Brain microvascular endothelial cell (primary cell): ENCODE results near the gene KCNIP3.
A peak's percentile ranks its signal among the peaks of the same experiment; 100 is the strongest.

Experiments
- DNase-seq: peaks from one replicate; pipeline ENCODE4 v3.0.0-alpha.2; 2020
- H3K27ac ChIP-seq: fragments of 250-450 bp; sonication (Bioruptor Pico); 2 replicates; pipeline ENCODE4 v1.5.1; 2020; ENCODE audit warnings: mild to moderate bottlenecking, moderate library complexity
- H3K27me3 ChIP-seq: fragments of 250-450 bp; sonication (Bioruptor Pico); replicated peaks from 2 replicates; pipeline ENCODE4 v1.5.1; 2020; ENCODE audit warnings: mild to moderate bottlenecking
- H3K36me3 ChIP-seq: fragments of 250-450 bp; sonication (Bioruptor Pico); replicated peaks from 2 replicates; pipeline ENCODE4 v1.5.1; 2020; ENCODE audit warnings: mild to moderate bottlenecking
- H3K4me3 ChIP-seq: 2 replicates; pipeline ENCODE4 v1.5.1; 2011; ENCODE audit warnings: low read depth, mild to moderate bottlenecking, control low read depth, low read length, moderate library complexity
- in situ Hi-C: cut with HindIII; loops from 2 replicates; pipeline ENCODE4 v1.10.0; 2017; ENCODE audit warnings: low sequenced_read_pairs, low pct_ligation_motif_present
- TF ChIP-seq, protein P1 (sequence below): IDR thresholded peaks from 2 replicates; pipeline ENCODE4 v1.5.1; 2011; ENCODE audit warnings: low read depth, mild to moderate bottlenecking, moderate library complexity, low read length, control low read depth, inconsistent platforms; ENCODE audit errors: missing control alignments

The KCNIP3 gene

DNA sequence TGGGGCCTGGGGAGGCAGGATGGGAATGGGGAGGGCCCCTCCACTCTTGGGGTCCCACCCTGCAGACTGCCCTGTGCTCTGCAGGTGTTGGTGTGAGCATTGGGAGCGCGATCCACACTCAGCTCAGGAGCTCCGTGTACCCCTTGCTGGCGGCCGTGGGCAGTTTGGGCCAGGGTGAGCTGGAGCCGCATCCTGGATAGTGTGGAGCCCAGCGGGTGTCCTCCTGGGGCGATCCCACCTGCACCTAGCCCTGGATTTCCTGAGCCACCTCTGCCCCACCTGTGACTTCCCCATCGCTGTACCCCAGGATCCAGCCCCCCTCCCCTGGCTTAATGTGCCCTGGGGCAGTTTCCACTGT, 20.3 kb upstream of the KCNIP3 start:
- in situ Hi-C loops, result no loop called here
- TF ChIP-seq, protein P1, sequence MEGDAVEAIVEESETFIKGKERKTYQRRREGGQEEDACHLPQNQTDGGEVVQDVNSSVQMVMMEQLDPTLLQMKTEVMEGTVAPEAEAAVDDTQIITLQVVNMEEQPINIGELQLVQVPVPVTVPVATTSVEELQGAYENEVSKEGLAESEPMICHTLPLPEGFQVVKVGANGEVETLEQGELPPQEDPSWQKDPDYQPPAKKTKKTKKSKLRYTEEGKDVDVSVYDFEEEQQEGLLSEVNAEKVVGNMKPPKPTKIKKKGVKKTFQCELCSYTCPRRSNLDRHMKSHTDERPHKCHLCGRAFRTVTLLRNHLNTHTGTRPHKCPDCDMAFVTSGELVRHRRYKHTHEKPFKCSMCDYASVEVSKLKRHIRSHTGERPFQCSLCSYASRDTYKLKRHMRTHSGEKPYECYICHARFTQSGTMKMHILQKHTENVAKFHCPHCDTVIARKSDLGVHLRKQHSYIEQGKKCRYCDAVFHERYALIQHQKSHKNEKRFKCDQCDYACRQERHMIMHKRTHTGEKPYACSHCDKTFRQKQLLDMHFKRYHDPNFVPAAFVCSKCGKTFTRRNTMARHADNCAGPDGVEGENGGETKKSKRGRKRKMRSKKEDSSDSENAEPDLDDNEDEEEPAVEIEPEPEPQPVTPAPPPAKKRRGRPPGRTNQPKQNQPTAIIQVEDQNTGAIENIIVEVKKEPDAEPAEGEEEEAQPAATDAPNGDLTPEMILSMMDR, result no peak
- Histone ChIP-seq H3K27me3 (no peaks in the 10 kb centered on the region), H3K27ac (no peak overlapping the region), H3K36me3 (no peaks in the 10 kb centered on the region), H3K4me3 (no peak overlapping the region)
- no peak for DNase-seq

DNA sequence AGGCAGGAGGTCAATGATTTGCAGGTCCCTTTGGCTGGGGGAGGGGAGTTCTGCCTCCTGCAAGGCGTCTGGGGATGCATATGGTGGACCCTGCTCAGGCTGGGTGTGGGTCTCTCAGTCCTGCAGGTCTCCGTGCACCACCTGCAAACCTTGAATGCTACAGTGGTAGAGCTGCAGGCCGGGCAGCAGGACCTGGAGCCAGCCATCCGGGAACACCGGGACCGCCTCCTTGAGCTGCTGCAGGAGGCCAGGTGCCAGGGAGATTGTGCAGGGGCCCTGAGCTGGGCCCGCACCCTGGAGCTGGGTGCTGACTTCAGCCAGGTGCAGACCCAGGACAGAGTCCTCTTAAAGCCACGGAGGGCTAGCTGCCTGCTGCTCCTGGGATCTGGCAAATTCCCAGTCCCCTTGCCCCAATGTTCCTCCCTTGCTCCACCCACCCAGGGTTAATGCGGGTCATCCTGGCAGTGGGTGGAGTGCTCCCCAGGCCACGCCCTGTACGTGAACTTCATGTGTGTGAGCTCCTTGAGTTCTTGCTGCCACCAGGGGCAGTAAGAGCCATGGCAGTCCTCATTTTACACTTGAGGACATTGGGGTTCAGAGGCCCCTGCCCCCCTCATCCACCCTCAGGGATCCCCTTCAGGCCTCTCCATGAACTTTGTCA, 19.8 kb upstream of the KCNIP3 start:
- no peak overlapping the region for H3K4me3 ChIP-seq
- H3K36me3 ChIP-seq, result no peaks in the 10 kb centered on the region
- in situ Hi-C loops, result no loop called here
- H3K27me3 ChIP-seq, result no peaks in the 10 kb centered on the region
- H3K27ac ChIP-seq, result no peak overlapping the region
- TF ChIP-seq, protein P1, result peak; percentile 5
- no peak for DNase-seq

DNA sequence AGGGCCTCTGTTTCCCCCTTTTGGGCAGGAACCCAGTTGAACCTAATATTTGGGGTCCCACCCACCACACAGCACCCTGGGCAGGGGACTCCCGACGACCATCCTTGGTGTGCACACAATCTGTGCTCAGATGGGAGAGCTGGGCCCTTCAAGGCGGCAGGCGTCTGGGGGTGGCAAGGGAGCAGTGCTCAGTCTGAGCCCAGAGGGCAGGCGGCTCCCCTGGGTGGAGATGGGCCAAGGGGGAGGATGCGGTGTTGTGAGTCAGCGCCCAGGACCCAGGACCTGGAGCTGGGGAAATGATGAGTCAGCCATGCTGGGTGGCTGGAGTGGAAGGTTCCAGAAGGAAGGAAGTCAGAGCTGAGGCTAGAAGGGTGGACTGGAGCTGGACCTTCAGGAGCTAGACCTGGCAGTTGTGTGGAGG, 19.1 kb upstream of the KCNIP3 start:
- peak; percentile 50 for DNase-seq
- in situ Hi-C loops, result no loop called here
- no peaks in the 10 kb centered on the region for H3K36me3 ChIP-seq
- H3K27me3 ChIP-seq, result no peaks in the 10 kb centered on the region
- no peak overlapping the region for H3K27ac ChIP-seq
- no peak overlapping the region for H3K4me3 ChIP-seq
- TF ChIP-seq, protein P1, result no peak

DNA sequence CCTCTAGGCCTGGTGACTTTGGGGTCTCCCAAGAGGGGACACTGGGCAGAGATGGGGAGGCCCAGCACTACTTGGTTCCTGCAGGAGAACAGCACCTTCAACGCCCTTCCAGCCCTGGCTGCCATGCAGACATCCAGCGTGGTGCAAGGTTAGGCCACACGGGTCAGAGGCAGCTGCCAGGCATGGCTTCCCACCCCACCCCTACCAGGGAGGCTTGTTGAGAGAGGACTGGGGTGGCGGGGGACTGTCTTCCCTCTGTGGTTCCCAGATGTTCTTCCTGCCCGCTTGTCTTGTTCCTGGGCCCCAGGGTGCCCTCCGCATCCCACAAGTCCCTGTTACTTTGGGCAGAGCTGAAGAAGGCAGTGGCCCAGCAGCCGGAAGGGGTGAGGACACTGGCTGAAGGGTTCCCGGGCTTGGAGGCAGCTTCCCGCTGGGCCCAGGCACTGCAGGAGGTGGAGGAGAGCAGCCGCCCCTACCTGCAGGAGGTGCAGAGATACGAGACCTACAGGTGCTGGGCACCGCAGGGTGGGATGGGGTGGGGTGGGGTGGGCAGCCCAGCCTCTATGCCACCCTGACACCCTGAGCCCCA, 18.4 kb upstream of the KCNIP3 start:
- H3K27me3 ChIP-seq, result no peaks in the 10 kb centered on the region
- no peaks in the 10 kb centered on the region for H3K36me3 ChIP-seq
- in situ Hi-C loops, result no loop called here
- H3K27ac ChIP-seq, result no peak overlapping the region
- TF ChIP-seq, protein P1, result no peak
- no peak for DNase-seq
- H3K4me3 ChIP-seq, result no peak overlapping the region

DNA sequence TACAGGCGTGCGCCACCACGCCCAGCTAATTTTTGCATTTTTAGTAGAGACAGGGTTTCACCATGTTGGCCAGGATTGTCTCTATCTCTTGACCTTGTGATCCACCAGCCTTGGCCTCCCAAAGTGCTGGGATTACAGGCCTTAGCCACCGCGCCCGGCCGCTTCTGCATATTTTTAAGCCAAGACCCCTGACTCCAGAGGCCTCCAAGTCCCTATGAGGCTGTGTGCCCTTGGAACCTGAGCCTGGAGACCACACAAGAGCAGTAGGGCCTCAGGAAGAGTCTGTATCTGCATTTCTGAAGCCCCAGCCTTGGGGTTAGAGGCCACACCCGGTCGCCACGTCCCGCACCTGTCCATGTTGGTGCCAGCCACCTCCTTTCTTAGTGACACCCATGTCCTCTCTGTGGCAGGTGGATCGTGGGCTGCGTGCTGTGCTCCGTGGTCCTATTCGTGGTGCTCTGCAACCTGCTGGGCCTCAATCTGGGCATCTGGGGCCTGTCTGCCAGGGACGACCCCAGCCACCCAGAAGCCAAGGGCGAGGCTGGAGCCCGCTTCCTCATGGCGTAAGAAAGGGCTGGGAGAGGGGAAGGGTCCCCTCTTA, 17.6 kb upstream of the KCNIP3 start:
- DNase-seq, result no peak
- Histone ChIP-seq H3K36me3 (no peaks in the 10 kb centered on the region), H3K4me3 (no peak overlapping the region), H3K27ac (no peak overlapping the region), H3K27me3 (no peaks in the 10 kb centered on the region)
- TF ChIP-seq, protein P1, result no peak
- in situ Hi-C loops, result no loop called here
